ENCODE measurements around the gene C17orf114. TPM values are rescaled to one million over a fixed set of nuclear protein-coding genes. Genes with fewer than 3 reads are reported as not detected.

The C17orf114 gene

Other genes starting within 250 kb of the C17orf114 start
- gene MYBBP1A, start 246.9 kb downstream of the C17orf114 start, total RNA-seq = 51.6 TPM
- gene MYBBP1A, start 246.9 kb downstream of the C17orf114 start, polyA plus RNA-seq (ENCODE audit: insufficient read depth, low read depth, low replicate concordance) = 11.9 TPM
- gene GGT6, start 241.8 kb downstream of the C17orf114 start, total RNA-seq = 16.8 TPM
- 51.4 TPM for gene GGT6, start 241.8 kb downstream of the C17orf114 start, polyA plus RNA-seq (ENCODE audit: insufficient read depth, low read depth, low replicate concordance)
- 25.6 TPM for gene SMTNL2, start 217.8 kb downstream of the C17orf114 start, total RNA-seq
- 58.1 TPM for gene SMTNL2, start 217.8 kb downstream of the C17orf114 start, polyA plus RNA-seq (ENCODE audit: insufficient read depth, low read depth, low replicate concordance)
- not detected for gene ALOX15, start 160.7 kb downstream of the C17orf114 start, total RNA-seq
- gene ALOX15, start 160.7 kb downstream of the C17orf114 start, polyA plus RNA-seq (ENCODE audit: insufficient read depth, low read depth, low replicate concordance) = not detected
- 49.0 TPM for gene PELP1, start 98.2 kb downstream of the C17orf114 start, total RNA-seq
- gene PELP1, start 98.2 kb downstream of the C17orf114 start, polyA plus RNA-seq (ENCODE audit: insufficient read depth, low read depth, low replicate concordance) = 20.9 TPM
- gene ARRB2, start 91.7 kb downstream of the C17orf114 start, total RNA-seq = 63.1 TPM
- 32.8 TPM for gene ARRB2, start 91.7 kb downstream of the C17orf114 start, polyA plus RNA-seq (ENCODE audit: insufficient read depth, low read depth, low replicate concordance)
- 19.0 TPM for gene MED11, start 70.9 kb downstream of the C17orf114 start, total RNA-seq
- gene MED11, start 70.9 kb downstream of the C17orf114 start, polyA plus RNA-seq (ENCODE audit: insufficient read depth, low read depth, low replicate concordance) = 58.4 TPM
- gene ZMYND15, start 62.5 kb downstream of the C17orf114 start, total RNA-seq = 5.1 TPM
- 1.3 TPM for gene ZMYND15, start 62.5 kb downstream of the C17orf114 start, polyA plus RNA-seq (ENCODE audit: insufficient read depth, low read depth, low replicate concordance)
- gene CXCL16, start 62.4 kb downstream of the C17orf114 start, total RNA-seq = 83.0 TPM
- 22.5 TPM for gene CXCL16, start 62.4 kb downstream of the C17orf114 start, polyA plus RNA-seq (ENCODE audit: insufficient read depth, low read depth, low replicate concordance)
- 0.88 TPM for gene TM4SF5, start 30.4 kb downstream of the C17orf114 start, total RNA-seq
- 31.3 TPM for gene TM4SF5, start 30.4 kb downstream of the C17orf114 start, polyA plus RNA-seq (ENCODE audit: insufficient read depth, low read depth, low replicate concordance)
- 3.0 TPM for gene VMO1, start 16.0 kb downstream of the C17orf114 start, total RNA-seq
- gene VMO1, start 16.0 kb downstream of the C17orf114 start, polyA plus RNA-seq (ENCODE audit: insufficient read depth, low read depth, low replicate concordance) = 2.5 TPM
- 0.35 TPM for gene GLTPD2, start 13.4 kb downstream of the C17orf114 start, total RNA-seq
- gene GLTPD2, start 13.4 kb downstream of the C17orf114 start, polyA plus RNA-seq (ENCODE audit: insufficient read depth, low read depth, low replicate concordance) = 12.5 TPM
- 103 TPM for gene PSMB6, start 6.2 kb downstream of the C17orf114 start, total RNA-seq
- 317 TPM for gene PSMB6, start 6.2 kb downstream of the C17orf114 start, polyA plus RNA-seq (ENCODE audit: insufficient read depth, low read depth, low replicate concordance)
- 45.4 TPM for gene PLD2, start 4.8 kb upstream of the C17orf114 start, total RNA-seq
- gene PLD2, start 4.8 kb upstream of the C17orf114 start, polyA plus RNA-seq (ENCODE audit: insufficient read depth, low read depth, low replicate concordance) = 9.2 TPM
- 118 TPM for gene MINK1, start 31.0 kb upstream of the C17orf114 start, total RNA-seq
- 21.2 TPM for gene MINK1, start 31.0 kb upstream of the C17orf114 start, polyA plus RNA-seq (ENCODE audit: insufficient read depth, low read depth, low replicate concordance)
- gene C17orf107, start 97.2 kb upstream of the C17orf114 start, total RNA-seq = 4.4 TPM
- gene C17orf107, start 97.2 kb upstream of the C17orf114 start, polyA plus RNA-seq (ENCODE audit: insufficient read depth, low read depth, low replicate concordance) = 2.5 TPM
- 1.3 TPM for gene CHRNE, start 100.8 kb upstream of the C17orf114 start, total RNA-seq
- gene CHRNE, start 100.8 kb upstream of the C17orf114 start, polyA plus RNA-seq (ENCODE audit: insufficient read depth, low read depth, low replicate concordance) = 0.82 TPM
- gene GP1BA, start 129.9 kb upstream of the C17orf114 start, total RNA-seq = not detected
- not detected for gene GP1BA, start 129.9 kb upstream of the C17orf114 start, polyA plus RNA-seq (ENCODE audit: insufficient read depth, low read depth, low replicate concordance)
- gene SLC25A11, start 137.7 kb upstream of the C17orf114 start, total RNA-seq = 60.0 TPM
- gene SLC25A11, start 137.7 kb upstream of the C17orf114 start, polyA plus RNA-seq (ENCODE audit: insufficient read depth, low read depth, low replicate concordance) = 173 TPM
- 95.0 TPM for gene RNF167, start 137.9 kb upstream of the C17orf114 start, total RNA-seq
- gene RNF167, start 137.9 kb upstream of the C17orf114 start, polyA plus RNA-seq (ENCODE audit: insufficient read depth, low read depth, low replicate concordance) = 188 TPM
- 496 TPM for gene PFN1, start 146.2 kb upstream of the C17orf114 start, total RNA-seq
- 614 TPM for gene PFN1, start 146.2 kb upstream of the C17orf114 start, polyA plus RNA-seq (ENCODE audit: insufficient read depth, low read depth, low replicate concordance)
- 6.9 TPM for gene ENO3, start 148.8 kb upstream of the C17orf114 start, total RNA-seq
- gene ENO3, start 148.8 kb upstream of the C17orf114 start, polyA plus RNA-seq (ENCODE audit: insufficient read depth, low read depth, low replicate concordance) = 17.8 TPM
- gene SPAG7, start 165.5 kb upstream of the C17orf114 start, total RNA-seq = 73.6 TPM
- 157 TPM for gene SPAG7, start 165.5 kb upstream of the C17orf114 start, polyA plus RNA-seq (ENCODE audit: insufficient read depth, low read depth, low replicate concordance)
- gene CAMTA2, start 185.3 kb upstream of the C17orf114 start, total RNA-seq = 47.1 TPM
- gene CAMTA2, start 185.3 kb upstream of the C17orf114 start, polyA plus RNA-seq (ENCODE audit: insufficient read depth, low read depth, low replicate concordance) = 40.1 TPM
- 1.5 TPM for gene INCA1, start 195.2 kb upstream of the C17orf114 start, total RNA-seq
- gene INCA1, start 195.2 kb upstream of the C17orf114 start, polyA plus RNA-seq (ENCODE audit: insufficient read depth, low read depth, low replicate concordance) = 1.6 TPM
- gene KIF1C, start 195.6 kb upstream of the C17orf114 start, total RNA-seq = 168 TPM
- gene KIF1C, start 195.6 kb upstream of the C17orf114 start, polyA plus RNA-seq (ENCODE audit: insufficient read depth, low read depth, low replicate concordance) = 69.6 TPM
- gene SLC52A1, start 233.1 kb upstream of the C17orf114 start, total RNA-seq = 0.19 TPM
- 0.90 TPM for gene SLC52A1, start 233.1 kb upstream of the C17orf114 start, polyA plus RNA-seq (ENCODE audit: insufficient read depth, low read depth, low replicate concordance)